ENCODE measurements around the gene TACC3. TPM values are rescaled to one million over a fixed set of nuclear protein-coding genes. Genes with fewer than 3 reads are reported as not detected.

Gene TACC3
- polyA plus RNA-seq, 1 of the 3 experiments (the other 2 are of a cell fraction), result 49.5 TPM

DNA sequence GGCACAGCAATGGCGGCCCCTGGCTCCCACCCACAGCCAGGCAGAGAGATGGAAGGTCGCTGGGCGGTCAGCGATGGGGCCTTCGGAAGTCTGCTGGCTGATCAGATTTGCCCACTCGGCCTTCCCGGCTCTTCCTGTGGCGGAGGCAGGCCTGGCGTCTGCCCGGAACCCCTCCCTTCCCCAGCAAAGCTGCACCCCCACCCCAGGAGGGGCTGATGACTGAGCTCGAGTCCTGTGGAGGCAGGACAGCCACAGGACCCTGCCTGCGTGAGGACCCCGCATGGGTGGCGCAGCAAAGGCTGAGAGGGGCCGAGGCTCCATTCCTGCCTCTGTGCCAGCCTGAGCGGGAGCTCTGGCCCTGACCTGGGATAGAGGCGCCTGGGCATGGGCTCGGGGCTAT, 34.8 kb downstream of the TACC3 start:
- CTCF ChIA-PET, result interaction anchor here (0.6 to 12.0 kb wide), 5 partner anchors 8 to 143 kb away, joined by 3 to 88 read pairs (median 10); no protein-coding TSS in a partner anchor

DNA sequence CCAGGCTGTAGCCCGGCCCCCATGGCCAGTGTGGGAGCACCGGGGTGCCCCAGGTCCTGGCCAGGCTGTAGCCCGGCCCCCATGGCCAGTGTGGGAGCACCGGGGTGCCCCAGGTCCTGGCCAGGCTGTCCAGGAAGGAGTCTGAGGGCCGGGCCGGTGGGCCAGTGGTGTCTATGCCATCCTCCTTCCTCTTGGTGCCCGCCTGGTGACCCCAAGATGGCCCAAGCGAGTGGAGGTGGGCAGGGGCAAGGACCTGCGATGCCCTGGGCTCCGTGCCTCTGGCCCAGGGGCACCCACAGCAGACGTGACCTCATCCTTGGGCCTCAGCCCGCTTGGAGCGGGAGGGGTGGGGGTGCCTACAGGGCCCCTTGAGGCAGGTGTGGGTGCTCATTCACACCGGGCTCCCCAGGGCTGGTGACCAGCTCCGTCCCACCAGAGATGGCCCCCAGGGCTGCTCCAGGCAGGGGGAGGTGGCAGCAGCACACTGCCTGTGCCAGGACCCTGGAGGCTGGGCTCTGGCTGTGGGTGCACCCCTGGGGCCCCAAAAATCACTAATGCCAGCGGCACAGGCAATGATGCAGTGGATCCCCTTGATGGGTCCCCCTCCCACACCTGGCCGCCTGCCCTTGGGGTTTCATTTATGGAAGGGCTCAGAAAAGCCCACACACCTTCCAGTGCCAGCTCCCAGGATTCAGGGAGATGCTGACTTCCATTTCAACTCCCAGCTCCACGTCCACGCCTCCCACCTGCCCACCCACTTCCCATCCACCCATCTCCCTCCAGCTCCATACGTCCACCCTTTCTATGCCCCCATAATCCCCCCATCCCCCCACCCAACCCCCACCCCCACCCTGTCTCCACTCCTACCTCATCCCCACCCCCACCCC, 35.8 kb downstream of the TACC3 start:
- WGBS (ENCODE audit: low lambda C conversion rate), result 55% methylated on average over 8 of the region's 20 CpGs
- H2AFZ ChIP-seq (ENCODE audit: low read depth), result no peak overlapping the region
- no peaks in the 10 kb centered on the region for H3K9me3 ChIP-seq
- POLR2A ChIA-PET, result no interaction called here
- H3K4me1 ChIP-seq (ENCODE audit: control insufficient read depth in 1 of 2, insufficient read depth in 2 of 2, low read depth in 1 of 2, low read length in 1 of 2), result peaks cover 0 to 30% of the 10 kb centered on the region in 2 experiments; a peak in 1 of 4 replicates
- H3K4me2 ChIP-seq, result no peak overlapping the region
- TF ChIP-seq MXI1 (IDR thresholded peaks at IDR 0.05; ENCODE audit: low read depth, low read length), result no peak
- TF ChIP-seq FOXJ3 (CRISPR knock-in tag; IDR thresholded peaks at IDR 0.05), result no peak
- TF ChIP-seq GATA2 (CRISPR knock-in tag; IDR thresholded peaks at IDR 0.05), result no peak
- TF ChIP-seq, protein P1, sequence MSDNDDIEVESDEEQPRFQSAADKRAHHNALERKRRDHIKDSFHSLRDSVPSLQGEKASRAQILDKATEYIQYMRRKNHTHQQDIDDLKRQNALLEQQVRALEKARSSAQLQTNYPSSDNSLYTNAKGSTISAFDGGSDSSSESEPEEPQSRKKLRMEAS (IDR thresholded peaks at IDR 0.05; ENCODE audit: low read depth), result no peak
- TF ChIP-seq, protein P2, sequence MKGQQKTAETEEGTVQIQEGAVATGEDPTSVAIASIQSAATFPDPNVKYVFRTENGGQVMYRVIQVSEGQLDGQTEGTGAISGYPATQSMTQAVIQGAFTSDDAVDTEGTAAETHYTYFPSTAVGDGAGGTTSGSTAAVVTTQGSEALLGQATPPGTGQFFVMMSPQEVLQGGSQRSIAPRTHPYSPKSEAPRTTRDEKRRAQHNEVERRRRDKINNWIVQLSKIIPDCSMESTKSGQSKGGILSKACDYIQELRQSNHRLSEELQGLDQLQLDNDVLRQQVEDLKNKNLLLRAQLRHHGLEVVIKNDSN (IDR thresholded peaks at IDR 0.05; ENCODE audit: borderline replicate concordance, low read depth), result no peak
- no peak for TF ChIP-seq FOSL2 (IDR thresholded peaks at IDR 0.05; ENCODE audit: borderline replicate concordance, low read depth)
- no peak for TF ChIP-seq RAD21 (IDR thresholded peaks at IDR 0.05; ENCODE audit: low read length)
- no peak for TF ChIP-seq MEF2A (IDR thresholded peaks at IDR 0.05; ENCODE audit: borderline replicate concordance, low read depth)
- TF ChIP-seq JUND (IDR thresholded peaks at IDR 0.05), result no peak
- TF ChIP-seq RCOR1 (IDR thresholded peaks at IDR 0.05; ENCODE audit: low read length), result no peak
- no peak for TF ChIP-seq USF2 (IDR thresholded peaks at IDR 0.05; ENCODE audit: borderline replicate concordance, low read depth, low read length)
- no peak for TF ChIP-seq POLR2AphosphoS5 (IDR thresholded peaks at IDR 0.05; ENCODE audit: low read depth, low read length)
- TF ChIP-seq, protein P3, sequence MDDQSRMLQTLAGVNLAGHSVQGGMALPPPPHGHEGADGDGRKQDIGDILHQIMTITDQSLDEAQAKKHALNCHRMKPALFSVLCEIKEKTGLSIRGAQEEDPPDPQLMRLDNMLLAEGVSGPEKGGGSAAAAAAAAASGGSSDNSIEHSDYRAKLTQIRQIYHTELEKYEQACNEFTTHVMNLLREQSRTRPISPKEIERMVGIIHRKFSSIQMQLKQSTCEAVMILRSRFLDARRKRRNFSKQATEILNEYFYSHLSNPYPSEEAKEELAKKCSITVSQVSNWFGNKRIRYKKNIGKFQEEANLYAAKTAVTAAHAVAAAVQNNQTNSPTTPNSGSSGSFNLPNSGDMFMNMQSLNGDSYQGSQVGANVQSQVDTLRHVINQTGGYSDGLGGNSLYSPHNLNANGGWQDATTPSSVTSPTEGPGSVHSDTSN (IDR thresholded peaks at IDR 0.05), result no peak
- TF ChIP-seq RFX5 (IDR thresholded peaks at IDR 0.05; ENCODE audit: low read length), result no peak
- no peak for TF ChIP-seq TAF1 (IDR thresholded peaks at IDR 0.05; ENCODE audit: borderline replicate concordance, low read depth, low read length)
- TF ChIP-seq, protein P4, sequence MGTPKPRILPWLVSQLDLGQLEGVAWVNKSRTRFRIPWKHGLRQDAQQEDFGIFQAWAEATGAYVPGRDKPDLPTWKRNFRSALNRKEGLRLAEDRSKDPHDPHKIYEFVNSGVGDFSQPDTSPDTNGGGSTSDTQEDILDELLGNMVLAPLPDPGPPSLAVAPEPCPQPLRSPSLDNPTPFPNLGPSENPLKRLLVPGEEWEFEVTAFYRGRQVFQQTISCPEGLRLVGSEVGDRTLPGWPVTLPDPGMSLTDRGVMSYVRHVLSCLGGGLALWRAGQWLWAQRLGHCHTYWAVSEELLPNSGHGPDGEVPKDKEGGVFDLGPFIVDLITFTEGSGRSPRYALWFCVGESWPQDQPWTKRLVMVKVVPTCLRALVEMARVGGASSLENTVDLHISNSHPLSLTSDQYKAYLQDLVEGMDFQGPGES (IDR thresholded peaks at IDR 0.05; ENCODE audit: low read depth, low read length), result no peak
- no peak for TF ChIP-seq EP300 (IDR thresholded peaks at IDR 0.05; ENCODE audit: borderline replicate concordance in 1 of 2, low read depth in 1 of 2, low read length in 1 of 2)
- no peak for TF ChIP-seq NRF1 (IDR thresholded peaks at IDR 0.05; ENCODE audit: low read depth, low read length)
- H3K9me2 ChIP-seq, result no peaks in the 10 kb centered on the region
- H3K9ac ChIP-seq, result no peak overlapping the region
- CTCF ChIA-PET, result interaction anchor here (0.7 to 12.0 kb wide), 6 partner anchors 9 to 142 kb away, joined by 3 to 88 read pairs (median 4); no protein-coding TSS in a partner anchor
- no peak overlapping the region for H3K4me3 ChIP-seq (ENCODE audit: low read depth in 2 of 2, low read length in 1 of 2)
- H3K27ac ChIP-seq (ENCODE audit: low read depth in 2 of 2, low read length in 1 of 2), result no peak overlapping the region; a peak in 1 of 4 replicates
- H3K36me3 ChIP-seq (replicated peaks in 1 of 2; ENCODE audit: control insufficient read depth in 1 of 2, insufficient read depth in 2 of 2, low read length in 1 of 2), result no peaks in the 10 kb centered on the region
- no peaks in the 10 kb centered on the region for H3F3A ChIP-seq (replicated peaks; ENCODE audit: insufficient read depth)
- H3K27me3 ChIP-seq (ENCODE audit: insufficient read depth), result no peaks in the 10 kb centered on the region
- no peaks in the 10 kb centered on the region for H4K20me1 ChIP-seq (ENCODE audit: insufficient read depth)
- H3K79me2 ChIP-seq (ENCODE audit: insufficient read depth), result no peaks in the 10 kb centered on the region
- DNase-seq, result no peak

More for the DNA sequence above, 34.8 kb downstream of the TACC3 start:
- POLR2A ChIA-PET, result no interaction called here
- Histone ChIP-seq H3K27ac (ENCODE audit: low read depth in 2 of 2, low read length in 1 of 2) (no peak overlapping the region; a peak in 1 of 4 replicates), H2AFZ (ENCODE audit: low read depth) (no peak overlapping the region), H3K79me2 (ENCODE audit: insufficient read depth) (no peaks in the 10 kb centered on the region), H3K9ac (no peak overlapping the region), H3K4me2 (no peak overlapping the region), H3F3A (replicated peaks; ENCODE audit: insufficient read depth) (no peaks in the 10 kb centered on the region), H4K20me1 (ENCODE audit: insufficient read depth) (no peaks in the 10 kb centered on the region), H3K4me3 (ENCODE audit: low read depth in 2 of 2, low read length in 1 of 2) (no peak overlapping the region), H3K9me3 (no peaks in the 10 kb centered on the region), H3K4me1 (ENCODE audit: control insufficient read depth in 1 of 2, insufficient read depth in 2 of 2, low read depth in 1 of 2, low read length in 1 of 2) (peaks cover 0 to 30% of the 10 kb centered on the region in 2 experiments; a peak in 1 of 4 replicates), H3K27me3 (ENCODE audit: insufficient read depth) (no peaks in the 10 kb centered on the region), H3K36me3 (replicated peaks in 1 of 2; ENCODE audit: control insufficient read depth in 1 of 2, insufficient read depth in 2 of 2, low read length in 1 of 2) (no peaks in the 10 kb centered on the region), H3K9me2 (no peaks in the 10 kb centered on the region)
- TF ChIP-seq GABPA (IDR thresholded peaks at IDR 0.05; ENCODE audit: low read depth) (no peak), YY1 (IDR thresholded peaks at IDR 0.05; ENCODE audit: low read depth) (no peak), RAD21 (IDR thresholded peaks at IDR 0.05; ENCODE audit: low read length) (no peak), RFX5 (IDR thresholded peaks at IDR 0.05; ENCODE audit: low read length) (no peak), MEF2A (IDR thresholded peaks at IDR 0.05; ENCODE audit: borderline replicate concordance, low read depth) (no peak), SMC3 (IDR thresholded peaks at IDR 0.05; ENCODE audit: low read depth, low read length) (no peak), TEAD4 (IDR thresholded peaks at IDR 0.05; ENCODE audit: borderline replicate concordance, insufficient read depth) (no peak), NFIC (IDR thresholded peaks at IDR 0.05; ENCODE audit: borderline replicate concordance) (no peak), MXI1 (IDR thresholded peaks at IDR 0.05; ENCODE audit: low read depth, low read length) (no peak), GATA2 (CRISPR knock-in tag; IDR thresholded peaks at IDR 0.05) (no peak)
- DNase-seq, result peak; percentile 63
- 81% methylated on average over 5 of the region's 18 CpGs for WGBS (ENCODE audit: low lambda C conversion rate)

Measured in SK-N-SH (cell line).